GM11168 (cell line): ENCODE data around the gene IL17B.

ENCODE experiments used
- in situ Hi-C: fragments of 300-500 bp; cut with MboI; formaldehyde crosslinking; loops from one replicate; pipeline ENCODE4 v1.12.0; 2022; ENCODE audit warnings: low sequenced_read_pairs; ENCODE audit not compliant: unreplicated experiment

Gene IL17B

GRCh38 chr5:149381261-149381985, 2.3 kb upstream of the IL17B start:
- in situ Hi-C loops: loop anchor here (10.0 kb wide), 1 partner anchor 183 kb away; no protein-coding TSS in a partner anchor

- in situ Hi-C loops: loop anchor here (10.0 kb wide), 1 partner anchor 184 kb away; no protein-coding TSS in a partner anchor
Measured at GRCh38 chr5:149380466-149381121, 1.5 kb upstream of the IL17B start.

- in situ Hi-C loops: loop anchor here (10.0 kb wide), 1 partner anchor 185 kb away; no protein-coding TSS in a partner anchor
Measured at GRCh38 chr5:149379818-149380374, 804 bp upstream of the IL17B start.

GRCh38 chr5:149378241-149378820, 761 bp downstream of the IL17B start:
- in situ Hi-C loops: no loop called here

- in situ Hi-C loops: no loop called here
Measured at GRCh38 chr5:149376711-149377447, 2.2 kb downstream of the IL17B start.

- in situ Hi-C loops: no loop called here
Measured at GRCh38 chr5:149376104-149376503, 3.0 kb downstream of the IL17B start.

GRCh38 chr5:149375434-149375833, 3.7 kb downstream of the IL17B start:
- in situ Hi-C loops: no loop called here

GRCh38 chr5:149374801-149375200, 4.3 kb downstream of the IL17B start:
- in situ Hi-C loops: no loop called here

- in situ Hi-C loops: no loop called here
Measured at GRCh38 chr5:149374303-149374702, 4.8 kb downstream of the IL17B start.

GRCh38 chr5:149372932-149373331, 6.2 kb downstream of the IL17B start:
- in situ Hi-C loops: no loop called here

GRCh38 chr5:149372076-149372795, 6.9 kb downstream of the IL17B start:
- in situ Hi-C loops: no loop called here

GRCh38 chr5:149371296-149371962, 7.7 kb downstream of the IL17B start:
- in situ Hi-C loops: no loop called here

- in situ Hi-C loops: no loop called here
Measured at GRCh38 chr5:149370878-149371277, 8.2 kb downstream of the IL17B start.

GRCh38 chr5:149367972-149368645, 11.0 kb downstream of the IL17B start:
- in situ Hi-C loops: no loop called here

- in situ Hi-C loops: no loop called here
Measured at GRCh38 chr5:149367249-149367971, 11.7 kb downstream of the IL17B start.

- in situ Hi-C loops: no loop called here
Measured at GRCh38 chr5:149366169-149366729, 12.8 kb downstream of the IL17B start.

- in situ Hi-C loops: no loop called here
Measured at GRCh38 chr5:149365418-149365817, 13.7 kb downstream of the IL17B start.

- in situ Hi-C loops: no loop called here
Measured at GRCh38 chr5:149364719-149365118, 14.4 kb downstream of the IL17B start.
